ENCODE results near the gene C1R.

The C1R gene

DNA sequence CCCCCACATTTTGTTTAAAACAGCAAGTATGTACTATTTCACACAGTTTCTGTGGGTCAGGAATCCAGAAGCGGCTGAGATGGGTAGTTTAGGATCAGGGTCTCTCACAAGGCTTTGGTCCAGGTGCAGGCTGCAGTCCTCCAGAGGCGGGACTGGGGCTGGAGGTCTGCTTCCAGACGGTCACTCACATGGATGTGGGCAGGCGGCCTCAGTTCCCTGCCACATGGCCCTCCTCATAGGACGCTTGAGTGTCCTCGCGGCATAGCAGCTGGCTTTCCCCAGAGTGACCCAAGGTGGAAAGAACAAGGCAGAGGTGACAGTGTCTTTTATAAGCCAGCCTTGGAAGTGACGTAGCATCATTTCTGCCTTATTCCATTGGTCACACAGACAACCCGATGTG is 24.7 kb upstream of the C1R start:
- Histone ChIP-seq H3K27me3 (no peaks in the 10 kb centered on the region), H3K36me3 (peaks cover 0 to 9% (median 4%) of the 10 kb centered on the region in 3 donors), H3K4me3 (no peak overlapping the region), H3K9me3 (no peaks in the 10 kb centered on the region), H3K4me1 (peaks cover 0 to 6% (median 0%) of the 10 kb centered on the region in 4 donors), H3K27ac (no peak overlapping the region)
- intact Hi-C loops (cut with DNase I; ENCODE audit: low total_unique reads): loop anchor here (10.0 kb wide), 1 partner anchor 172 kb away; the partner anchor contains the start of genes C12orf57 and RNU7-1
- TF ChIP-seq CTCF (IDR thresholded peaks at IDR 0.05): no peak
- DNase-seq: peak in 1 of 2 donors; percentile 55

- Histone ChIP-seq H3K4me3 (no peak overlapping the region), H3K9me3 (no peaks in the 10 kb centered on the region), H3K27ac (no peak overlapping the region), H3K27me3 (no peaks in the 10 kb centered on the region), H3K4me1 (peaks cover 0 to 6% (median 0%) of the 10 kb centered on the region in 4 donors), H3K36me3 (peaks cover 0 to 9% (median 4%) of the 10 kb centered on the region in 3 donors)
- TF ChIP-seq CTCF (IDR thresholded peaks at IDR 0.05): no peak
- peak in 1 of 2 donors; percentile 44 for DNase-seq
- intact Hi-C loops (cut with DNase I; ENCODE audit: low total_unique reads): loop anchor here (10.0 kb wide), 1 partner anchor 171 kb away; the partner anchor contains the start of genes C12orf57 and RNU7-1
Observed at GRCh38 chr12:7116196-7116595, 24.0 kb upstream of the C1R start.

DNA sequence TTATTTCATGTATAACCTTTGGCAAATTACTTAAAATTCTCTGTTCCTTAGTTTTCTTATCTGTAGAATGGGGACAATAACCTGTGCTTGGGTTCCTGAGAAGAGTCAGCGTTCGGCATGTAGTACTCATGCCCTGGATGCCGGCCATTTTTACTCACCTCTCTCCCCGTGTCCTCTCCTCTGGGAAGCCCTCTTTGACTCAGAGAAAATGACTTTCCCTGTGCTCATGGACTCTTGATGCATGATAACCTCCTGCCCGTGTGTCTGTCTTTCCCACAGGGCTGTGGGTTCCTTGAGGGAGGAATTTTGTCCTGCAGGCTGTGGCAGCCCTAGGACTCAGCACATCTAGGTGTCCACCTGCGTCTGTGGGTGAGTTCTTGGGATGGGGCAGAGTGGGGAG is 22.6 kb upstream of the C1R start:
- TF ChIP-seq CTCF (IDR thresholded peaks at IDR 0.05): no peak

DNA sequence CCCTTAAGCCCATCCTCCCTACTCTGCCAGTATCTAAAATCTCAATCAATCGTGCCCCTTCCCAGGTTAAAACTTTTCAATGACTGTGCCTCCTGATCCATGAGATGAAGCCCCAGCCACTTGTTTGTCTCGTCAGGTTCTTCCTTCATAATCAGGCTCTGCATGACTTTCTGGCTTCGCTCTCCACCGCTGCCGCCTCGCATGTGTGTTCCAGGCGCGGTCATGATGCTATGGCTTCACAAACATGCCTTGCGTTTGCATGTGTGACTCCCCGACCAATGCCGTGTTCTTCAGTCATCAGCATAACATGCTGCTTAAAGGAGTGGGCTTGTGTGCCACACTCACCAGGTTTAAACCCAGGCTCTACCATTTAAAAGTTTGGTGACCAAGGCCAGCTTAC is 21.8 kb upstream of the C1R start:
- Histone ChIP-seq H3K9me3 (no peaks in the 10 kb centered on the region), H3K36me3 (peaks cover 0 to 9% (median 4%) of the 10 kb centered on the region in 3 donors), H3K27ac (no peak overlapping the region), H3K4me3 (no peak overlapping the region), H3K4me1 (peaks cover 0 to 16% (median 7%) of the 10 kb centered on the region in 4 donors), H3K27me3 (no peaks in the 10 kb centered on the region)
- TF ChIP-seq CTCF (IDR thresholded peaks at IDR 0.05): no peak
- DNase-seq: peak; percentile 18 to 62
- intact Hi-C loops (cut with DNase I; ENCODE audit: low total_unique reads): loop anchor here (5.0 to 10.0 kb wide), 2 partner anchors 52 to 169 kb away; partner anchors contain the start of genes C12orf57, C1S and RNU7-1

More for the DNA sequence above, 22.6 kb upstream of the C1R start:
- intact Hi-C loops (cut with DNase I; ENCODE audit: low total_unique reads): loop anchor here (5.0 to 10.0 kb wide), 2 partner anchors 53 to 170 kb away; partner anchors contain the start of genes C12orf57, C1S and RNU7-1
- Histone ChIP-seq H3K4me3 (no peak overlapping the region), H3K36me3 (peaks cover 0 to 9% (median 4%) of the 10 kb centered on the region in 3 donors), H3K4me1 (peaks cover 0 to 7% (median under 1%) of the 10 kb centered on the region in 4 donors), H3K9me3 (no peaks in the 10 kb centered on the region), H3K27ac (no peak overlapping the region), H3K27me3 (no peaks in the 10 kb centered on the region)
- DNase-seq: peak; percentile 13 to 45

GRCh38 chr12:7113389-7113871 is 21.2 kb upstream of the C1R start:
- H3K27me3 ChIP-seq: no peaks in the 10 kb centered on the region
- no peak overlapping the region for H3K4me3 ChIP-seq
- peaks cover 0 to 18% (median 7%) of the 10 kb centered on the region in 4 donors for H3K4me1 ChIP-seq
- H3K27ac ChIP-seq: no peak overlapping the region
- no peaks in the 10 kb centered on the region for H3K9me3 ChIP-seq
- peaks cover 0 to 9% (median 4%) of the 10 kb centered on the region in 3 donors for H3K36me3 ChIP-seq
- intact Hi-C loops (cut with DNase I; ENCODE audit: low total_unique reads): loop anchor here (5.0 to 10.0 kb wide), 2 partner anchors 51 to 169 kb away; partner anchors contain the start of genes C12orf57, C1S and RNU7-1
- DNase-seq: peak; percentile 19 to 62
- TF ChIP-seq CTCF (IDR thresholded peaks at IDR 0.05): peak; percentile 82 to 83

Data from tibial artery (tissue), 4 donors.